ENCODE measurements around the gene DDR2. TPM values are rescaled to one million over a fixed set of nuclear protein-coding genes. Genes with fewer than 3 reads are reported as not detected.

Gene DDR2
- total RNA-seq, 2 experiments from 2014 or later: 0.19 to 0.36 TPM

DNA sequence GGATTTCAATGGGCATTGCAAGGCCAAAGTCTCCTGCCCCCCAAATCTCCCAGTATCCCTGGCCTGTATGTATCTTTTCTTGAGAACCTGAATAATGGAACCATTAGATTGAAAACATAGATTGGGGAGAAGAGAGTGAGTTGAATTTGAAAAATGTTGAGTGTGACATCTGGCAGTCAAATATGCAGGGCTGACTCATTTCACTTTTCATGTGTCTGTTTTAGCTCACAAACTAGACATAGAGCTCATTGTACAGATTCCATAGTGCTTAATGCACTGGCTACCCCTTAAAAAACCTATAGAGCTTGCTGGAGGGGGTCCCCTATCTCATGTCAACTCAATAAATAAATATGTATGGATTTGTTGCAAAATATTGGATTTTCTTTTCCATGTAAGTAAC is 30.8 kb downstream of the DDR2 start:
- Mint-ChIP-seq H3K27me3 (peaks cover 2% of the 10 kb centered on the region), H3K27ac (no peak overlapping the region), H3K4me1 (ENCODE audit: low read depth) (no peaks in the 10 kb centered on the region), H3K4me3 (no peak overlapping the region), H3K36me3 (no peaks in the 10 kb centered on the region), H3K9me3 (no peaks in the 10 kb centered on the region)
- ChIA-PET POLR2A (no interaction called here), CTCF (no interaction called here)
- intact Hi-C loops (cut with micrococcal nuclease): no loop called here
- DNase-seq: no peak

DNA sequence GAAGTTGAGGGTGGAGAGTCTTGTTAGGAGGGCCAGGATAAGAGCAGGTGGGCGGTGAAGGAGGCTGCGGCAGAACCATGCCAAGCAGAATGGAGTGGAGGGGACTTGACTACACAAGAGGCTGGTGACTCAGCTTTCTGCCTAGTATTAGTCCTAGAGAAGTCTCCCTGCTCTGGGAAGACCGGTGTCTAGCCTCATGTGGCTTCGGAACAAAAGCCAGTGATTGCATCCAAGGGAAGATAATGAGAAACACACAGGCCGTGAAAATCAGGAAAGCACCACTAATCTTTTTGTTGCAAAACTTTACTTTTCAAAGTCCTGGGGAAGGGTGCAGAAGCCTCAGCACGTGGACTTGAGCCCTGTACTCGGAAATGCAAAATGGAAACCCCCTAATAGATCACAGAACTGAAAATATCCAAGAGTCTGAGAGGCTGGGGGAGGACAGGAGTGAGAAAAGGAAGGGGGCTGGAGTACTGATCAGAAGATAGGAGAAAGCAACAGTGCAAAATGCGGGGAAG is 31.4 kb downstream of the DDR2 start:
- no peaks in the 10 kb centered on the region for H3K4me1 Mint-ChIP-seq (ENCODE audit: low read depth)
- no peak overlapping the region for H3K27ac Mint-ChIP-seq
- intact Hi-C loops (cut with micrococcal nuclease): no loop called here
- DNase-seq: no peak
- H3K9me3 Mint-ChIP-seq: no peaks in the 10 kb centered on the region
- no peak overlapping the region for H3K4me3 Mint-ChIP-seq
- ChIA-PET CTCF (no interaction called here), POLR2A (no interaction called here)
- H3K36me3 Mint-ChIP-seq: no peaks in the 10 kb centered on the region
- no peaks in the 10 kb centered on the region for H3K27me3 Mint-ChIP-seq

DNA sequence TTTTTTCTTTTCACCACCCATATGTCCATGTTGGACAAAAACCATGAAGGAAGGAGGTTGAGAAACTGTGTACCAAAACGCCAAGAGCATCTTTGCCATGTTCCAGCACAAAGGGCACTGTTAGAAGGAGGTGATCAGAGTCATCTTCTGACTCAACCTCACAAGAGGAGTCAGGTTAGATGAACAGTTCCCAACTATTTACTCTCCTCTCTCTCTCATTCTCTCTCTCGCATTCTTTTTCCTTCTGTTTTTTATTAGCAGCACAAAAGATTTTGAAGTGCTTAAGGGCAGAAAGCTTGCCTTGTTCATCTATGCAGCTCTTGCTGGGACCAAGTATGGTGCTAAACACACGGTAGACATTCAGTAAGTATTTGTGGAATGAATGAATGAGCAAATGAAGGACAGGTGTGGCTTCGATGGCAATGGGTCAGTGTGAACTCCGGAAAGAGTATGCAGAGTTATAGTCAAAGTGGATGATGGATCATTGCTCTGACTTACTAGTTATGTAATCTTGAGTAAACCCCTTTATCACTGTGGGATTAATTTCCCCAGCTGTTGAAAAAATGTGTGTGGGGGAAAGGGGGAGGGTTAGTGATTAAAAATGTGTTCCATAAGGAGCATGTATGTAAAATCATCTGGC is 33.9 kb downstream of the DDR2 start:
- no peaks in the 10 kb centered on the region for H3K9me3 Mint-ChIP-seq

DNA sequence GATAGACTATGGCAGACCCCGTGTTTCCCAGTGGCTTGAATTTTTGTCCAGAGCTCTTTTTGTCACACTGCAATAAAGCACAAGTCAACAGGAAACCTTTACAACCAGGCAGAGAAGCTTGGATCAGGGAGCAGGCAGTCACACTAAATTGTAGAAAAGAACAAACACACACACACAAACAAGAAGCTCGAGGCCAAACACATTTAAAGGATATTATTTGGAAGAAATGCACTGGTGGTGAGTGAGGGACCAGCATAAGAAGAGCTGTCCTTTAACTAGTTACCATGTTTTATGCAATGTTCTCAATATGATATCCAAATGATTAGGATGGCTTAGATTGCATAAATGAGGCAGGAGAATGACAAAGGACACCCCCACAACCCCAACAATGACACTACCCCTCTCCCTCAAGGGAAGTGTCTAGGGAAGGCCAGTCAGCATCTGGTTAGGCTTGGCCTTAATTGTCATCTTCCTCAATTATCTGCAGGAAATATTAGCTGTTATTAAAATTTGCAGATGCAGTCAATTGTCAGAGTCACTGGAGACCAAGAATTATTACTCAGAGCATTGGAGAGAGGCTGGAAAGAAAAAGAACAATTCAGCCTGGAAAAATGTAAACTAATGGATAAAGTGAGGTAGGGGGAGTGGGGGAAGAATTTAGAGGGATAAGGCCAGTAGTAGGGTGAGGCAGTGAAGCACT is 35.3 kb downstream of the DDR2 start:
- DNase-seq: no peak
- Mint-ChIP-seq H3K4me1 (ENCODE audit: low read depth) (no peaks in the 10 kb centered on the region), H3K4me3 (no peak overlapping the region), H3K27ac (no peak overlapping the region), H3K9me3 (no peaks in the 10 kb centered on the region), H3K27me3 (no peaks in the 10 kb centered on the region), H3K36me3 (no peaks in the 10 kb centered on the region)
- ChIA-PET CTCF (no interaction called here), POLR2A (no interaction called here)
- intact Hi-C loops (cut with micrococcal nuclease): no loop called here

More for the DNA sequence above, 33.9 kb downstream of the DDR2 start:
- Mint-ChIP-seq H3K36me3 (no peaks in the 10 kb centered on the region), H3K4me1 (ENCODE audit: low read depth) (no peaks in the 10 kb centered on the region), H3K4me3 (no peak overlapping the region), H3K27ac (no peak overlapping the region), H3K27me3 (no peaks in the 10 kb centered on the region)
- POLR2A ChIA-PET: no interaction called here
- intact Hi-C loops (cut with micrococcal nuclease): no loop called here
- DNase-seq: no peak
- CTCF ChIA-PET: interaction anchor here (1.0 kb wide), 1 partner anchor 53 kb away, joined by 3 read pairs; no protein-coding TSS in a partner anchor

DNA sequence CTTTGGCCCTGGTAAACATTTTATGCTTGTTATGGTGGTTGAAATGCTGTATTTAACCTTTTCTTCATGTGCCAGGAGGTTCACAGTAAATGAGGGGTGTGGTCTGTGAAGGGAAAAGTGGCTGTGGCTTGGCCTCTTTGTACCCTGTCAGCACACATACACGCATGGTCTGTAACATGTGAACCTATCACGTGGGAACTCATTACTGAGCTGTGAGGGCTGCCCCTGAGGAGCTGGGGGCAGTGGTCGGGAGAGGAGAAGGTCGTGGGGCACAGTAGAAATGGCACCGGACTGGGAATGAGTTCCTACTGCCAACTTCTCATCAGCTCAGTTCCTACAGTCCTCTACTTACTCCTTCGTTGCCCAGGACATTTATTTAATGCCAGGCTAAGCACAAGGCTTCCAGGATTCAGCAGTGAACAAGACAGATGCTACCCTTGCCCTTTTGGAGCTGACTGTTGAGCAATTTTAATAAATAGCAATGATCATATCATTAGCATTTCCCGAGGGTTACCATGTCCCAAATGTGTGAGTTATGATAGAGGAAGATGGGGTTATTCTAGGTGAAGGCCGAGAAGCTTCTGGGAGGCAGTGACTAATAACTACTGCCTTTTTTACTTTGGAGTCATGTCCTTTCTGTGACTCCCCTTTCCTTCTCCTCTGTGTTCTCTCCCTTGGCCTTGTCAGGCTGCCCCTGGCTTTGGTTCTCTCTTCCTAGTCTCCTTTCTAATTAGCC is 38.8 kb downstream of the DDR2 start:
- ChIA-PET POLR2A (no interaction called here), CTCF (no interaction called here)
- no peaks in the 10 kb centered on the region for H3K27me3 Mint-ChIP-seq
- no peak overlapping the region for H3K27ac Mint-ChIP-seq
- H3K4me3 Mint-ChIP-seq: no peak overlapping the region
- no peaks in the 10 kb centered on the region for H3K9me3 Mint-ChIP-seq
- intact Hi-C loops (cut with micrococcal nuclease): no loop called here
- DNase-seq: no peak
- H3K4me1 Mint-ChIP-seq (ENCODE audit: low read depth): no peaks in the 10 kb centered on the region
- no peaks in the 10 kb centered on the region for H3K36me3 Mint-ChIP-seq

DNA sequence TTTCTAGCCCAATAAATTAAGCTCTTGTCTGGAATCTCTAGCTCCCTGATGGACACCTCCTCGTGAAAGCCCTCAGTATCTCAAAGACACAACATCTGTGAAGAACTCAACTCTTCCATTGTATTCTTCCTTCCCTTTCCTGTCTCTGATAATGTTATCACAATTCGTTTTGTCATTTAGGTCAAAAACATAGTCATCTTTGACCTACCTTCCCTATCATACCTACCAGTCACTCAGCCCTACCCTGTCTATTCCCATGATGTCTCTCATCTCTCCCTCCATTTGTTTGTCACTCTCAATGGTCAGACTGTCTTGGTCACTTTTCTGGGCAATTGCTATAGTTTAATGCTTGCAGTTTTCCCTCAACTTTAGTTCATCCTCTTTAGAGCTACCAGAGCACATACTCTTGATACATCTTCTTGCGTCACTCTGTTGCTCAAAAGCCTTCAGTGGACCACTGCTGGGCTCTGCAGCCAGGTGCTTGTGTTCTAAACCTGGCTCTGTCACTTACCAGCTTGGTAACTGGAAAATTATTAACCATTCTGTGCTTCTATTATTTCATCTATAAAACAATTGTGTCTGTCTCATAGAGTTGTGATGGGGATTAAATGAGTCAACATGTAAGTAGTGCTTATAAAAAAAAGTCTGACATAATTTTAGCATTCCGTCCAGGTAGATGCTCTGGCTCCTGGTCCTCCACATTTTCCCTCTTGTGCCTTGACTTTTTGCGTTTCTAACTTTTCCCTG is 39.6 kb downstream of the DDR2 start:
- intact Hi-C loops (cut with micrococcal nuclease): no loop called here
- Mint-ChIP-seq H3K9me3 (no peaks in the 10 kb centered on the region), H3K36me3 (no peaks in the 10 kb centered on the region), H3K27ac (no peak overlapping the region), H3K27me3 (no peaks in the 10 kb centered on the region), H3K4me1 (ENCODE audit: low read depth) (no peaks in the 10 kb centered on the region), H3K4me3 (no peak overlapping the region)
- ChIA-PET POLR2A (no interaction called here), CTCF (no interaction called here)
- no peak for DNase-seq

DNA sequence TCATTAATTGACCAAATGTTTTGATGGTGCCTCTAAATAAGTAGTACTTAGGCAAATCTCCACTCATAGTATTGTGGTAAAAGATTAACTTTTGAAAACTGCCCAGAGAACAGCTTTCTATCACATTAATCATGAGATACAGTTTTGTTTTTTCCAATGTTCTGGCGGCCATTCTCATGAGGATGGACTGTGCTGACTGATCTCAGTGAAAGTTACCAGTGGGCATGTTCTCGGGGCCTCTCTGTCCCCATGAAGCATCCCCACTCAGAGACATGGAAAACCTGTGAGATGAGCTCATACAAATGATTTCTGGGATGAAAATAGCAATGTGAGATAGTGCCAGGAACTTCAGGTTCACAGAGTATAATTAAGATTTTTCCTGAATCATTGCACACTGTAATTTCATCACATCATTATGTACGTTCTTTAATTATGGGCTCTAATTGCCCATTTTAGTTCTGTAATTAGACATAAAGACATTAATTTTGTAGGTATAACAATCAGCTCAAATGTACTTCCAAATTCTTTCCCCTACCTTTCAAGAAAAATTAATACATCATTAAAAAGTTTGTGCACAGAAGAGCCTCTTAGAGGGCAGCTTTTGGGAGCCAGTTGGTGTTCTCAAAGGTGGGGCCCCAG is 40.5 kb downstream of the DDR2 start:
- DNase-seq: no peak
- Mint-ChIP-seq H3K4me3 (no peak overlapping the region), H3K36me3 (no peaks in the 10 kb centered on the region), H3K27me3 (no peaks in the 10 kb centered on the region), H3K4me1 (ENCODE audit: low read depth) (no peaks in the 10 kb centered on the region), H3K9me3 (no peaks in the 10 kb centered on the region), H3K27ac (no peak overlapping the region)
- intact Hi-C loops (cut with micrococcal nuclease): no loop called here
- CTCF ChIA-PET: interaction anchor here (0.7 kb wide), 1 partner anchor 310 kb away, joined by 4 read pairs; no protein-coding TSS in a partner anchor
- POLR2A ChIA-PET: no interaction called here

DNA sequence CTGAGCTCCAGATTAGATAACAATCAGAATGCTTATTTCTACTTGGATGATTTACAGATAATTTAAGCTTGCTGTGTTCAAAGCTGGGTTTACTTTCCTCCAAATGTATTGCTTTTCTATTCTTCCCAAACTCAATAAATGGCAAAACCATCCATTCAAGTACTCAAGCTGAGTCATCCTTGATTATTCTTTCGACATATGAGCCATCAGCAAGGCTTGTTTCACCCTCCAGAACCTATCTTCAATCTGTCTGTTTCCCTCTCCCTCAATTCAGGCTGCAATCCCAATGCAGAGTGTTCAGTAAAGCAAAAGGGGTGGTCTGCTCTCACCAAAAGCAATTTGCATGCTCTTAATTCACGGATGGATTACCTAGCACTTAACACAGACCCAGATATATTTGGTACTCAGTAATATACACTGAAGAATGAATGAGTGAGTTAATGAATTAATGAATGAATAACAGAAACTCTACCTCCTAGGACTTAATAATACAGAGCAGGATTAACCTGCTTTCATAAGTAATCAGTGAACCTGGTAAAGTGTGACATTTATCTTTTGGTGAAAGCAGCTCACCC is 41.9 kb downstream of the DDR2 start:
- CTCF ChIA-PET: no interaction called here

DNA sequence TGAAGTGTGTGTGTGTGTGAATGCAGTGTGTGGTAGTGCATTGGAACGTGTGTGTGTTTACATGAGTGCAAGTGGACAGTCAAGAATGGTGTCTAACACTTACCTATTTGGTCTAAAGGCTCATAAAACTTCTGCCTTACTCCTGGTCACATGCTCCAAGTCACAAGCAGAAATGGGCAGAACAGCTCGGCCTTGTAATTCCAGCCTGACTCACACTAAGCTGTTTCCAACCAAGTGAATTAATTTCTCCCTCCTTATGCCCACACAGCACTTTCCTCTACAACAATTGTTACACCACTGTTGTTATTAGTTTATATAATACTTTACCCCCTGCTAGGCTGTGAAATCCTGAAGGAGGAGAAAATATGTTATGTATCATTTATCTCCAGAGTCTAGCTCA is 43.8 kb downstream of the DDR2 start:
- Mint-ChIP-seq H3K9me3 (no peaks in the 10 kb centered on the region), H3K27me3 (peaks cover 1% of the 10 kb centered on the region), H3K4me1 (ENCODE audit: low read depth) (no peaks in the 10 kb centered on the region), H3K36me3 (no peaks in the 10 kb centered on the region), H3K4me3 (no peak overlapping the region), H3K27ac (no peak overlapping the region)
- CTCF ChIA-PET: no interaction called here
- intact Hi-C loops (cut with micrococcal nuclease): no loop called here
- DNase-seq: no peak
- POLR2A ChIA-PET: no interaction called here

More for the DNA sequence above, 41.9 kb downstream of the DDR2 start:
- no peaks in the 10 kb centered on the region for H3K27me3 Mint-ChIP-seq
- H3K4me3 Mint-ChIP-seq: no peak overlapping the region
- no peaks in the 10 kb centered on the region for H3K36me3 Mint-ChIP-seq
- H3K9me3 Mint-ChIP-seq: no peaks in the 10 kb centered on the region
- no peak overlapping the region for H3K27ac Mint-ChIP-seq
- no peaks in the 10 kb centered on the region for H3K4me1 Mint-ChIP-seq (ENCODE audit: low read depth)
- intact Hi-C loops (cut with micrococcal nuclease): no loop called here
- no peak for DNase-seq
- POLR2A ChIA-PET: no interaction called here

DNA sequence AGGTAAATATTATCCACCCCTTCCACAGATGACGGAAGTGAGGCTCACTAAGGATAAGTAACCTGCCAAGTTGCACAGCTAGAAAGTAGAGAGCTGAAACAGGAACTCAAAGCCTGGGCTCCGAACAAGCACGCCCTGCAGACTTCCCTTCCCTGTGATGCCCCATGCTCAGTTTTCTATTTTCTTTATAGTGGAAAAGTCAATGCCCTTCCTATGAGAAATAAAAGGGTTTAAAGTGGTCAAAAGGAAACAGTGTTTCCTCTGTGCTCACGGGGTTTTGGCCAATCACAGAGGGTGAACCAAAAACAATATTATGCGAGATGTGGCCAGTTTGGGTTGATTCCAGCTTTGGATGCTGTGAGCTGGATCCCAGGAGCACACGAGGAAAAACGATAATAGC is 44.5 kb downstream of the DDR2 start:
- Mint-ChIP-seq H3K27me3 (peaks cover 1% of the 10 kb centered on the region), H3K36me3 (no peaks in the 10 kb centered on the region), H3K9me3 (no peaks in the 10 kb centered on the region), H3K4me1 (ENCODE audit: low read depth) (no peaks in the 10 kb centered on the region), H3K4me3 (no peak overlapping the region), H3K27ac (no peak overlapping the region)
- intact Hi-C loops (cut with micrococcal nuclease): no loop called here
- DNase-seq: no peak
- ChIA-PET POLR2A (no interaction called here), CTCF (no interaction called here)

DNA sequence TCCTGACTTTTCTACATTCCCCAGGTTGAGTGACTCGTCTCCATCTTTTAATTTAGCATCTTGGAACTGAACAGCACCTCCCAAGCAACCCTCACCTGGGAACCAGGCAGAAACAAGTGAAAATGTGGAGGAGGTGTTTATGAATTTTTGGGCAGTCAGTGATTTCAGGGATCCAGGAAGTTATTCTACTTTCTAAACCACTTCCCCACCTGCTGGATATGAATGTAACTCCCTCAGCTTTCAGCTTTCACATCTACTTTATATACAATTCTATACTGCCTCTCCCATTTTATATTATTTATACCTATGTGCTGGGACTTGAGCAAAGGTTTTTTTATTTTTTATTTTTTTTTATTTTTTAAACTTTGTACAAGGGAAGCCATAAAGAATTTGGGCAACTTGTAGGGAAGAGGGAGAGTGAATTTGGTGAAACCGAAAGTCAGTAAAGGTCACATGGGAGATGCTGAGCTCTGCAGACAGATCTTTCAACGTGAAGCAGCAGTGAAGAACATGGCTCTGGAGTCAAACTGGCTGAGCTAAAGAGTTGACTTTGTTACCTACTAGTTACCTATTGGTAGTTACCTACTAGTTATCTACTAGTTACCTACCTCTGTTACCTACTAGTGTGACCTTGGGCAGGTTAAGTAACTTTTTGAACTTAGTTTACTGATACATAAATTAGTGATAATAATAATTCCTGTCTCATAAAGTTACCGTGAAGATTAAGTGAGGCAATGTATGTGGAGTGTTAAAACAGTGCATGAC is 45.5 kb downstream of the DDR2 start:
- intact Hi-C loops (cut with micrococcal nuclease): no loop called here
- CTCF ChIA-PET: interaction anchor here (0.6 kb wide), 1 partner anchor 808 kb away, joined by 4 read pairs; no protein-coding TSS in a partner anchor
- Mint-ChIP-seq H3K9me3 (no peaks in the 10 kb centered on the region), H3K27ac (no peak overlapping the region), H3K4me1 (ENCODE audit: low read depth) (no peaks in the 10 kb centered on the region), H3K36me3 (no peaks in the 10 kb centered on the region), H3K27me3 (peaks cover 1% of the 10 kb centered on the region), H3K4me3 (no peak overlapping the region)
- DNase-seq: no peak
- POLR2A ChIA-PET: no interaction called here

Measured in activated CD4-positive, alpha-beta memory T cell treated with anti-CD3 and anti-CD28 coated beads for 36 hours (primary cell).